HG03378 (cell line): Measurements from ENCODE around the gene STXBP4.

Experiments used
- ATAC-seq: cut with Tn5 transposase; IDR thresholded peaks from one replicate; pipeline ENCODE4 v1.9.1; 2021; ENCODE audit warnings: mild to moderate bottlenecking, moderate library complexity; ENCODE audit not compliant: unreplicated experiment

The STXBP4 gene

GRCh38 chr17:55166506-55166905, 197.9 kb downstream of the STXBP4 start:
- no peak for ATAC-seq

DNA sequence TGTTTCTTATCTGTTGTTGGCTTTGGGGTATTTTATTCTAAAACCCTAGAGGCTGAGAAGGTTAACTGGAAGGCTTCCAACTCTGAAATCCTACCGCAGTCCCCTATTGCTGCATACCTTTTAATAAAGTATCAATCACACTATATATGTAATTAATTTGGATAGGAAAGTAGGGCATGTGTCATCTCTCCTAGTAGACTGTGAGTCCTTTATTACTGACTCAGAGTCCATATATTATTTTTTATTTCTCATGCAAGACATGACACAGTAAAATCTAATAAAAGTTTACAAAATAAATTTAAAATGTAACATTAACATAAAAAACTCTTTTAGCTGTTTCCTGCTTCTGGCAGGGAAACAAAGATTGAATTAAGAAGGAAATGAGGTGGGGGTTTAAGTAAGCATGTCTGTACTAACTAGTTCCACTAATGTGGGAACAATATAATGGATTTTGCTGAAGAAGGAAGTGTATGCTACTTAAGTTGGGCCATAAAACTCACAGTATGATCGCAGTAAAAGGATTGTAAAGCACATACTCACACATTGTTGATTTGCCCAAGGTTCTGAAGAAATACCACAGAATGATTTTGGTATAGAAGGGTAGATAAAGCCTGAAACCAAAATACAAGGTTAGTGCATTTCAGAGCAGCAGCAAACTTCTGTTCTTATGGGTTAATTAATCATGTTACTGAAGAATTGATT, 198.6 kb downstream of the STXBP4 start:
- no peak for ATAC-seq

DNA sequence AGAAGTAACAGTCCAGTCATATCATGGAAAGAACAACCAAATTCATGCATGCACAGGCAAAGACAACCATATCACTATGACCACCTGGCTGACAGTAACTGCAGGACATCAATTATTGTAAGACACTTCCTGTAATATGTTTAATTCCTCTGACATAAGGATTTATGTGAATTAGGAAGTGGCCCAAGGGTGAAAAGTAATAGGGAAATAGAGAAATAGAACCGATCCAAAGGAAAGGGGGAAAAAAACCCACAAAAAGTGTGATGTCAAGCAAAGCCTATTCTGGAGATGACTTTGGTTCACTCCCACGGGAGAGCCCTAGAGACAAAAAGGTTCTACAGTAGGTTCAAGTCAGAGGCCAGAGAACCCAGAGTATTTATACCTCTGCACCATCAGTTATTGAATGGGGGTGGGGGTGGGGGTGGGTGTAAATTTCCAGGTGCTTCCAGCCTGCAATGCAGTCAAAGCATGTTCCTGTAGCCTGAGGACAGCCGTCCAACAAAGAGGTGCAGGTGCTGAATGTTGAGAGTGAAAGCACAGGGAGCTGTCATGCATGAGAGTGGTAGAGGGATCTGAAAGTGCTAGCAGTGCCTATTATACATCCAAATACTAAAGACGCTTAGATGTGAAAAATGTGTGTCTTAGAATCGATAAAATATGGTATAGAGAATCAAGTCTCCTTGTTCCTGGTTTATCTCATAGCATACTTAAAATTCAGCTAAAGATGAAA, 200.6 kb downstream of the STXBP4 start:
- peak; percentile 81 for ATAC-seq

- no peak for ATAC-seq
Observed at GRCh38 chr17:55171634-55172328, 203.2 kb downstream of the STXBP4 start.

- ATAC-seq: no peak
Observed at GRCh38 chr17:55172612-55173011, 204.0 kb downstream of the STXBP4 start.

DNA sequence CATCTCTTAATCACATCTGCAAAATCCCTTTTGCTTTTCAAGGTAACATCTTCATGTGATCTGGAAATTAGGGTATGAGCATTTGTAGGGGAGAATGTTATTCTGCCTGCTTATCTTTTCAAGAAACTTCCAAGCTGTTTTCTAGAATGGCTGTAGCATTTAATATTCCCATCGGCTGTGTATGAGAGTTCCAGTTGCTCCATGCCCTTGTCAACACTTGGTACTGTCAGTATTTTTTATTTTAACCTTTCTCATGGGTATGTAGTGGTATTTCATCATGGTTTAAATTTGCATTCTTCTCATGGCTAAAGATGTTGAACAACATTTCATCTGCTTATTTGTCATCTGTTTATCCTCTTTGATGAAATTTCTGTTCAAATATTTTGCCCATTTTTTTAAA, 205.6 kb downstream of the STXBP4 start:
- no peak for ATAC-seq

- ATAC-seq: peak; percentile 44
Observed at GRCh38 chr17:55175788-55176427, 207.3 kb downstream of the STXBP4 start.

- no peak for ATAC-seq
Observed at GRCh38 chr17:55177159-55177854, 208.7 kb downstream of the STXBP4 start.

- no peak for ATAC-seq
Observed at GRCh38 chr17:55177855-55178217, 209.3 kb downstream of the STXBP4 start.

GRCh38 chr17:55186937-55187770, 218.6 kb downstream of the STXBP4 start:
- ATAC-seq: no peak

- ATAC-seq: peak; percentile 59
Observed at GRCh38 chr17:55190748-55191147, 222.2 kb downstream of the STXBP4 start.

DNA sequence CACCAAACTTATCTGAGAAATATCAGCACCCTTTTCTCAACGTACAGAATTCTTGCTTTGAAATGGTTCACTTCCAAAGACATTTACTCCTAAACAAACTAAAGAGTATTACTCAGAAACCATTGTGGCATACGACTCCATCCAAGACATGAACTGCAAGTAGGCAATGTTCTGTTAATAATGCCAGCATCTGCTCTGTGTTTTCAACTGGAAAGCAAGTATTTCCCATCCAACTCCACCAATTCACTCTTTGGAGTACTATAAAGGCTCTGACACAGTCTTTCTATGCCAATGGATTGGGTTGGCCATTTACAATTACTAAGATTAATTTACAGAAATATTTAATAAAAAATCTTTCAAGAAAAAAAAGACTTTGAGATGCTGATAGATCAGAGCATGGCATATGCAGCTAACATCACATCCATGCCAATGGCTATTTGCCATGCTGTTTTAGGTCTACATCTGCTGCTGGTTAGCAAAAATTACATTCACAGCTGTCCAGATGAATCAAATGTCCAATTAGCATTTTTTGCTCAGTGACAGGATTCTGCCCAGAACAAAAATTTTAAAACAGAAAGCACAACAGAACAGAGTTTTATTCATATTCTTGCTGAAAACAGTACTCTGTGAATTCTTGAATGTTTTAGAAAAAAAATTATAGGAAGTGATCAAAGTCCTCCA, 230.3 kb downstream of the STXBP4 start:
- no peak for ATAC-seq

DNA sequence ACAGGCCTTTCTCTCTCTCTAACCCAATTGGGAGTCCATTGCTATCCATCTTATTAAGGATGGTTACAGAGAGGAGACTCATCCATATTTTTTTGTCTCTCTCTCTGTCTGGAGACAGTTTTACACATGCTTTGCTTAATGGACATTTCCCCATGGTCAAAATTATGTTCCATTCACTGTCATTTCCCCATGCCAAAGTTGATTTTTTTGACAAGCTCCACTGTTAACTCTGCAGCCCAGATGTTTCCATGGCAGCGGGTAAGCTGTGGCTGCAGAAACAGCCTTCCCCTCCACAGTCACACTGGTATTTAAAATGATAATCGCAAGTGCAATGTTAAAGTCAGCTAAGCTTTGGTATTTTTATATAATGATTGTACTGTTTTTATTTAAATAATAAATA, 232.3 kb downstream of the STXBP4 start:
- ATAC-seq: no peak

GRCh38 chr17:55201308-55201932, 232.9 kb downstream of the STXBP4 start:
- no peak for ATAC-seq

DNA sequence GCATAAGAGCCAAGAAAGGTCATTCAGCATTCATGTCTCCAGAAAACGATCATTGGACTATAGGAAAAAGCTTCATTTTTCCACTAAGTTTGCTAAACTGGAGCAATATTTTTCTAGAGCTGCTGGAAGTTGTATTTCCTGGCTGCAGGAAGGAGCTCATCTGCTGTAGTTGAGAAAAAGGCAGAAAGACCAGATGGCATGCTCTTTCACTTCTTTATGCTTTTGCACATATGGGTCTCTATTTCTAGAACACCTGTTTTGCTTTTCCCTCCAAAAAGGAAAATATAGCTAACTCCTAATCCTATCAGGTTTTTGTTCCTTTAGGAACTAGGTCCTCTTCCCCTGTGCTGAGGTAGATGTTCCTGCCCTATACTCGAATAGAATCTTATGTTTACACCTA, 234.3 kb downstream of the STXBP4 start:
- ATAC-seq: no peak

DNA sequence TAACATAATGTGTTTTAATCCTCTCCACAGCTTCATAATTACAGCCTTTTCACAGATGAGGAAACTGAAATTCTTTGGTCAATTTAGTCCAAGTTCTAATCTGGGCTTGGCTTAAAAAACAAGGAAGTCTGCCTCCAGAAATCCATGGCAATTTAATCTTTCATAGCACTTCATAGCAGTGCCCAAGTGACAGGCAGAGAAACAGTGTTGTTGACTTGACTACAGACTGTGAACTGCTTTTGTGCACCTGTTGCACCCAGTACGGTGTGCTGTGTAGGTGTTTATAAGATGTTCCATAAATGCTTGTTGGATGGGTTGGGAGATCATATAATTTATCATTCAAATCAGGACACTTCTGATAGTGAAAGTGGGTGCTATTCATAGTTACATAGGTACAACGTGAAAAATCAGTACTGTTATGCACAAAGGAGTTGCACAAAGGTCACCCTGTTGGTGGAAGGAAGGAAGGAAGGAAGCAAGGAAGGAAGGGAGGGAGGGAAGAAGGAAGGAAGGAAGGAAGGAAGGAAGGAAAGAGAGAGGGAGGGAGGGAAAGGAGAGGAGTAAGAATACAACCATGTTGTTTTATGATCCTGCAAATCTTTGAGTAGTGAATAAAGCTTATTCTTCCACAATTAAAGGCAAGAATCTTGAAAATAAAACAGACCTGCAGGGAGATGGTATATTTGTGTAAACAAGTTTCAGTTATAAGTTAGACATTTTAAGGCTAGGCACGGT, 239.7 kb downstream of the STXBP4 start:
- ATAC-seq: no peak

DNA sequence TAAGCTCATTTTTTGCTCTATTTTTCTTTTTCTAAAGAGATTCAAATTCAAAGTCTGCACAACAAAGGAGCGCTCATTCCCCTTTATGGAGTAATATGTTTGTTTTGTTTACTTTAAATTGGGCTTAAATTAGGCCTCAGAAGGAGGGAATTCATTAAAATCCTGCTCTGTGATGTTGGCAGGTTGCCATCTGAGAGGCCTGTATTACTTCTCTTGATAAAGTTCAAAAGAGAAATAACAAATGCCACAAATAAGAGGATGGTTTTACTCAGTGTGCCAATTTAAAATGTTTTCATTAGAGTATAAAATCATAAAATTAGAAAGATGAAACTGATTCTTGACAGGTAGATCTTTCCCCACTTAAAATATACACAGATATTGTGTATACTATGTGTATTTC, 241.7 kb downstream of the STXBP4 start:
- ATAC-seq: no peak

- ATAC-seq: no peak
Observed at GRCh38 chr17:55212880-55213279, 244.3 kb downstream of the STXBP4 start.
